Stimulated activated CD8-positive, alpha-beta memory T cell treated with anti-CD3 and anti-CD28 coated beads, Interleukin-7, amount 100 ng/mL, for 24 hours (primary cell): Measurements from ENCODE around the gene MAGI1.
"Not testable (repeated sequence)": the region's sequence is repeated elsewhere in the genome, so short reads cannot be mapped to it uniquely, and the experiment has no call there.

ENCODE experiments used
- DNase-seq: peaks from one replicate; pipeline ENCODE4 v3.0.0-alpha.2; 2020; ENCODE audit warnings: low read depth

MAGI1 gene

GRCh38 chr3:66038726-66039589, at the start of gene MAGI1:
TSS of gene MAGI1 (minus strand) at chr3:66038918. CDS start at chr3:66038308, 610 bp downstream.
- DNase-seq, result no peak

DNA sequence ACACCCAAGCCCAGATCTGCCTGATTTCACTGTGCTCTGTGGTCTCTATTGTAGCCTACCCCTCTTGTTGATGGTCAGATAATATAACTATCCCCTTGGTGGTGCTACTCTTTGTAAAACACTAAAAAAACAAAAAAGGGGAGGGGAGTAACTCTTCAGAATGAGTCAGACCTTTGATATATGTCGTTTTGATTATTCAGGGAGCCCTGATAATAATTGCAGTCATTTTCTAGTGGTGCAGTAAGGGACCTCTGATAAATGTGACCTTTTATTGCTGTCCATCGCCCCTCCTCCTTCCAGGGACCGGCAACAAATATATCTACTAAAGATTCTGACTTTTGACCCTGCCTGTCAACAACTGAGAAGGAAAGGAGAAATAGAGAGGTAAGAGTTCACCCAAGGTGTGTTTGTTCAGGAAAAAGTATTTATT, 45.1 kb upstream of the MAGI1 start:
- no peak for DNase-seq

DNA sequence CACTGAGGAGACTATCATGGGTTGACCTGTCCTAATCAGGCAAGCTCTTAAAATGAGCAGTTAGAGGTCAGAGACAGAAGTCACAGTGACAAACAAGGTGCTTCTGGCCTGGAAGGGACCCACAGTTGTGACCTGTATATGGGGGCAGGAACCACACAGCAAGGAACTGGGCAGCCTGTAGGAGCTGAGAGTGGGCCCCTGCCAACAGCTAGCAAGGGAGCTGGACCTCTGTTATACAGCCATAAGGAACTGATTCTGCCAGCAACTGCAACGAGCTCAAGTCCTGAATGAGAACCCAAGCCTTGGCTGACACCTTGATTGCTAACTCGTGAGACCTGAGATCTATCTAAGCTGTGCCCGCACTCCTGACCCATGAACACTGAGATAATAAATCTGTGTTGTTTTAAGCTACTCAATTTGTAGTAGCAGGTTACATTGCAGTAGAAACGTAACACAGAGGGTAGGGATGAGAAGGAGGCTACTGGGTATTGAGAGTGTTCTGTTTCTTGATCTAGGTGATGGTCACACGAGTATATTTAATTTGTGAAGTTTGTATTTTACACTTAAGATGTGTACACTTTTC, 44.5 kb upstream of the MAGI1 start:
- no peak for DNase-seq

- no peak for DNase-seq
These were observed 44.0 kb upstream of the MAGI1 start for GRCh38 chr3:66082679-66083078.

DNA sequence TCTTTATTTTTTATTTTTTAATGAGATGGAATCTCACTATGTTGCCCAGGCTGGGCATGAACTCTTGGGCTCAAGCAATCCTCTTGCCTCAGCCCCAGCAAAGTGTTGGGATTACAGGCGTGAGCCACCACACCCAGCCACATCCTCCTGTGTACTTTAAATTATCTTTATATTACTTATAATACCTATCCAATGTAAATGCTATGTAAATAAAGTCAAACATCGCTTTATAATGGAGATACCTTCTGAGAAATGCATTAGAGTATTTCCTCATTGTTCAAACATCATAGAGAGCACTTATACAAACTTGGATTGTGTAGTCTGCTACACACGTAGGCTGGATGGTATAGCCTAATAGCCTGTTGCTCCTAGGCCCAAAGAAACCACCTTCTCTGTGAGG, 41.4 kb upstream of the MAGI1 start:
- DNase-seq, result no peak

GRCh38 chr3:66077973-66078372, 39.3 kb upstream of the MAGI1 start:
- no peak for DNase-seq

DNA sequence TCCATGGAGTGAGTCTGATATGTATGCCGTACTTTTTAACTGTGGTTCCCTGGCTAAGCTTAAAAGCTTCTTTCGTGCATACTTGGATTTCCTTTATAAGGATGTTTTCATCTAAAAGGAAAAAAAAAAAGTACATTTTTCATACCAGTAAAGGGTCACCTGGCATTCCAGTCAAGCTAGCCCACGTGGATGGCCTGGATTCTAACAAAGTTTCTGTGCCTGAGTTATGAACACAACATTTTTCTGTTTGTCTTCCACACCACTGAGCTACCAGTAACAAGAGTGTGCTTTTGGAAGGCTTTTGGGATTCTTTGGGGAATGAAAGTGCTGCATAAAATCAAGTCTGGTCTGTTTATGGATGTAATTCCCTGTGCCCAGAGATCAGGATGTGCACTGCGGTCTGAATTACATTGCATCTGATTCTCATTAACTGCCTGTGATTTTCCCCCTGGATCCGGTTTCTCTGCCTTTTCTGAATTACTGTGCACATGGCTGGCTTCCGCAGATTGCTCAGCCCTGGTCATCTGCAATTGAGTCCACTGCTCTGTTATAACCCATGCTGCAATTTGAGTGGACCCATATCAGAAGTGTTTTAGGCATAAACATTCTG, 38.2 kb upstream of the MAGI1 start:
- DNase-seq, result no peak

- DNase-seq, result no peak
These were observed 36.6 kb upstream of the MAGI1 start for GRCh38 chr3:66075281-66075680.

GRCh38 chr3:66073464-66074141, 34.9 kb upstream of the MAGI1 start:
- no peak for DNase-seq

GRCh38 chr3:66068255-66068654, 29.5 kb upstream of the MAGI1 start:
- no peak for DNase-seq

- no peak for DNase-seq
These were observed 28.4 kb upstream of the MAGI1 start for GRCh38 chr3:66066963-66067617.

- DNase-seq, result no peak
These were observed 16.6 kb upstream of the MAGI1 start for GRCh38 chr3:66055289-66055688.

- no peak for DNase-seq
These were observed 14.9 kb upstream of the MAGI1 start for GRCh38 chr3:66053550-66054094.

GRCh38 chr3:66052721-66053549, 14.2 kb upstream of the MAGI1 start:
- no peak for DNase-seq

- no peak for DNase-seq
These were observed 12.1 kb upstream of the MAGI1 start for GRCh38 chr3:66050821-66051220.

DNA sequence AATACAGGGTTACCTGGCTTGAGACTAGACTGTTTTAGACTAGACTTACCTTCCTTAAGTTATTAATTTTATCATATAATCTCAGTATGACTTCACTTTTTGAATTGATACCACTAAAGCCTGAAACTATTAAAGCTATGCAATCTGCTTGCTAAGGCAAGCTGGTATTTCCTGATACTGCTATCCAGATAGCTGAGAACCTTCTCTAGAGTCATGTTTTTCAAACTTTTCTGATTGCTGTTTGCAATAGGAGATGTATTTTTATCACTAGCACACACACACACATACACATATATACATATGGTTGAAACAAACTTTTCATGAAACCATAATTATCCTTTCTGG, 9.3 kb upstream of the MAGI1 start:
- DNase-seq, result no peak

DNA sequence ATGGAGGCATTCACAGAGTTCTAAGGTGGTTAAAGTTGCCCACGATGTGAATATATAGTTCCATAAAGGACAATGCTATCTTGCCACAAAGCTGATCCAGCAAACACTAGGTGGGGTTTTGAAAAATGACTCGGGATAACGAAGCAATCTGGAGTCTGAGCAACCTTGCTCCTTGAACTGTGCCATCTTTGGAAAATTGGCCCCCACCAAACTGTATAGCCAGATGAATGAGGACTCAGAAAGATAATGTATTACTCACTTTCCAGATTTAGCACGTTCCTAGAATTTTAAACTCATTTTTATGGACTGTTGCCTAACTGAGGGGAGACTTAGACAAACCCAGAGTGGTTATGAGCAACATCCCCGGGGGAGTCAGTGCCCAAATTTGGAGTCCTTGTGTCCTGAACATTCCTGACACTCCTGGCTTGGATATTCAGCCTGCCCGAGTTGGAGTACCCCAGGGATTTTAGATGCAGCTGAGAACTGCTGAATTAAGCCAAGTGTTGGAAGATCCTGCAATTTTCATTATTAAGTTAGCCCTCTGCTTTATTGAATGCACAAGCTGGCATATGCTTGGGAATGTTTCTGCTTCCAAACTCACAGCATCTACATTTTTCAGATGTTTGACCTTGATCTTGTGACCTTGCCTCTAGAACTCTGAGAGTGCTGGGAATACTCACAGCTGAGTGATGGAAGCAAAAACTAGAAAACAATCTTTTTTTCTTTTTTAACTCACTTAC, 8.8 kb upstream of the MAGI1 start:
- DNase-seq, result no peak

GRCh38 chr3:66046321-66046720, 7.6 kb upstream of the MAGI1 start:
- not testable (repeated sequence) for DNase-seq

DNA sequence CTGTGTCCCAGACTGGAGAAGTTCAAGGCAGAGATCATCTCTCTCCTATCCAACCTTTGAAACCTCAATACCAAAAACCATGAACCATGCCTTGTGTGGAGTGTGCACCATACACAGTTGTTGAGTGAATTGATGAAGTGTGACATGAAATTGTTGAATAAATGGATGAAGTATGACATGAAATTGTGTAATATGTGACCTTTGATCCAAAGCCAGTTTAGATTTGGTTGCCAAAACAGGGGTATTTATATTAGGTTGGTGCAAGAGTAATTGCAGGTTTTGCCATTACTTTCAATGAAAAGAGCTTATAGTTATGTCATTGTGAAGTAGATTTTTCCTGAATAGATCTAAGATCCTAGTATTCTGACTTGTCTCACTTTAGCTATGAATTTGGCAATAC, 3.1 kb upstream of the MAGI1 start:
- DNase-seq, result no peak

DNA sequence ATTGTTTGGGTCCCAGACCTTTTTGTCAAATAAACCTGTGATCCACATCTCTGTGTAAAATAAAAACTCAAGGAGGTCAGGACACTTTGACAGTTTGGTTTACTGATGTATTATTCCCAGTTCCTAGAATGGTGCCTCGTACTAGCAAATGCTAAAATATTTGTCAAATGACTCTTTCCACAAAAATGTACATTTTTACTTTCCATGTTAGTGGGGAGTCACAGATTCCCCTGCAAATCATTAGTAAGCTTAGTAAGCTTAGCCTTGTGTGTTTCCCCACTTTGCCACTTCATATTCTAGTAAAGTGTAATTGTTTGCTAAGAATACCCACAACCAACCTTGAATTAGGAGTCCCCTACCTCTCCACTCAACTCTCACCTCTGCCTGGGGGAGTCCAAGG, 2.4 kb upstream of the MAGI1 start:
- DNase-seq, result no peak

DNA sequence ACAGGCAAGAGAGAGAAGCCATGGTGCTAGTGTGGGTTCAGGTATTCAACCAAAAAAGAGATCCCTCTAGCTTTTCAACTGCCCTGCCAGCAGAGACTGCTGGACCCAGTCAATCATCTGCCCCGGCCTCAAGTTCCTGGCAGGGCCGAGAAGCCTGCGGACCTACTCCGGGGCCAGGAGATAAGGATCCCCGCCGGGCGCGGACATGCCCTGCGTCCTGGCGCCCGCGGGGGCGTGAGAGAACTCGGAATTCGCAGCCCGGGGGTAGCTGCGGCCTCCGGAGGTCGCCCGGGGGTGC, 821 bp upstream of the MAGI1 start:
- DNase-seq, result no peak
